Naive thymus-derived CD4-positive, alpha-beta T cell (primary cell): ENCODE measurements around the gene COL1A1. TPM values are rescaled to one million over a fixed set of nuclear protein-coding genes. Genes with fewer than 3 reads are reported as not detected.
A peak's percentile ranks its signal among the peaks of the same experiment; 100 is the strongest.

Experiments used
- ATAC-seq: fragments of 150-1000 bp; cut with Tn5 transposase; 2 replicates; pipeline ENCODE4 v1.10.0; 2021; ENCODE audit warnings: mild to moderate bottlenecking, moderate library complexity
- CTCF ChIA-PET: fragments of 350-600 bp; sonication (Branson Sonifier 250); formaldehyde crosslinking; loops from one replicate; lab custom pipeline; 2021; ENCODE audit warnings: antibody characterized with exemption; lab: Charles Lee
- POLR2A ChIA-PET: fragments of 350-600 bp; sonication (Branson Sonifier 250); formaldehyde crosslinking; loops from one replicate; lab custom pipeline; 2021; ENCODE audit warnings: antibody characterized with exemption, inconsistent platforms; lab: Charles Lee
- DNase-seq, 9 donors: peaks; one replicate each; pipeline versions ENCODE4 v3.0.0 to v3.0.0-alpha.2; 2020 to 2022; ENCODE audit warnings: mixed read lengths in 1 of 9
- H3K27ac ChIP-seq: one replicate; pipeline ENCODE4 v1.7.0; 2013; ENCODE audit warnings: mild to moderate bottlenecking, low read depth, low read length, moderate library complexity
- H3K27me3 ChIP-seq, 2 donors: one replicate each; pipeline ENCODE4 v1.7.0; 2013; ENCODE audit warnings: low read length in 2 of 2, mild to moderate bottlenecking in 2 of 2, moderate library complexity in 2 of 2; ENCODE audit not compliant: control insufficient read depth in 2 of 2, insufficient read depth in 2 of 2
- H3K36me3 ChIP-seq, 3 experiments: 1 replicate in 2 of 3; 2 replicates in 1 of 3; pipeline ENCODE4 v1.7.0; 2013; ENCODE audit warnings: low read length in 3 of 3, mild to moderate bottlenecking in 3 of 3, moderate library complexity in 1 of 3; ENCODE audit not compliant: insufficient read depth in 3 of 3, control insufficient read depth in 2 of 3
- H3K4me1 ChIP-seq, 2 donors: one replicate each; pipeline ENCODE4 v1.7.0; 2013; ENCODE audit warnings: low read length in 2 of 2, mild to moderate bottlenecking in 2 of 2, moderate library complexity in 1 of 2; ENCODE audit not compliant: control insufficient read depth in 2 of 2, insufficient read depth in 2 of 2
- H3K4me3 ChIP-seq: 2 replicates; pipeline ENCODE4 v1.7.0; 2013; ENCODE audit warnings: mild to moderate bottlenecking, low read length
- H3K9me3 ChIP-seq, 3 experiments: 1 replicate in 2 of 3; 2 replicates in 1 of 3; pipeline ENCODE4 v1.7.0; 2013; ENCODE audit warnings: low read length in 3 of 3; ENCODE audit not compliant: control insufficient read depth in 2 of 3
- H3K27ac Mint-ChIP-seq, 9 donors: one replicate each; pipeline ENCODE4 v1.8.0; 2020 to 2022; ENCODE audit warnings: mixed read lengths in 9 of 9, mild to moderate bottlenecking in 8 of 9, moderate library complexity in 5 of 9, inconsistent platforms in 2 of 9
- H3K27me3 Mint-ChIP-seq, 5 donors: one replicate each; pipeline ENCODE4 v1.8.0; 2021 to 2022; ENCODE audit warnings: mixed read lengths in 5 of 5, mild to moderate bottlenecking in 1 of 5
- H3K36me3 Mint-ChIP-seq, 5 donors: one replicate each; pipeline ENCODE4 v1.8.0; 2020 to 2022; ENCODE audit warnings: mixed read lengths in 5 of 5, mild to moderate bottlenecking in 3 of 5, inconsistent platforms in 1 of 5
- H3K4me1 Mint-ChIP-seq, 7 donors: one replicate each; pipeline ENCODE4 v1.8.0; 2020 to 2022; ENCODE audit warnings: mixed read lengths in 7 of 7, mild to moderate bottlenecking in 3 of 7, inconsistent platforms in 1 of 7
- H3K4me3 Mint-ChIP-seq, 10 donors: one replicate each; pipeline ENCODE4 v1.8.0; 2020 to 2022; ENCODE audit warnings: mild to moderate bottlenecking in 10 of 10, mixed read lengths in 10 of 10, moderate library complexity in 6 of 10, inconsistent platforms in 2 of 10
- H3K9me3 Mint-ChIP-seq, 11 donors: one replicate each; pipeline ENCODE4 v1.8.0; 2020 to 2022; ENCODE audit warnings: mixed read lengths in 11 of 11, mild to moderate bottlenecking in 4 of 11, inconsistent platforms in 1 of 11, moderate library complexity in 1 of 11
- intact Hi-C, 2 donors: fragments of 100-400 bp; cut with micrococcal nuclease; formaldehyde crosslinking; loops; one replicate each; pipeline ENCODE4 v1.15.1; 2023
- polyA plus RNA-seq, 2 donors: library from polyadenylated mRNA; unstranded; fragments of 300-500 nt; fragmentation: Illumina TruSeq; gene quantifications; one replicate each; pipeline ENCODE4 v1.2.3, GENCODE V29; 2021
- total RNA-seq, 6 experiments: library from RNA in 5 of 6; stranded (reverse) in 5 of 6; gene quantifications; 1 replicate in 5 of 6; 2 replicates in 1 of 6; pipeline ENCODE4 v1.2.3 and lab custom pipeline; 2021 to 2026

COL1A1 gene
- total and polyA plus RNA-seq, 7 experiments from 2014 or later, result 0.36 to 12.6 (median 1.2) TPM; not detected in 2

DNA sequence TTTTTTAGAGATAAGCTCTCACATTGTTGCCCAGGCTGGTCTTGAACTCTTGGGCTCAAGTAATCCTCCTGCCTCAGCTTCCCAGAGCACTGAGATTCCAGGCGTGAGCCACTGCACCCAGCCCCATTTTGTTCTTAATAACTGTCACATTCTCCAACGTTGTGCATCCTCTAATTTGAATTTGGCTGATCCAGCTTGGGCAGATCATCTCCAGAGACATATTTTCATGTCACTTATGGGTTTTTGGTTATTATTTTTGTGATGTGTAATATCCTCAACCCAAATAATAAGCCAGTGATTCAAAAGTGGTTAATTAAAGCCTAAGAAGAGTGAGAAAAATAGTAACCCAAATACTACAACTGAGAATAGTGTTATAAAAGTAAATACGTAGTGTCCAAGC lies 16.2 kb upstream of the COL1A1 start:
- H3K27ac ChIP-seq, result no peak overlapping the region
- Mint-ChIP-seq H3K9me3 (peaks cover 0 to 2% (median 0%) of the 10 kb centered on the region in 11 donors), H3K27me3 (peaks cover 0 to 40% (median 0%) of the 10 kb centered on the region in 5 donors), H3K27ac (no peak overlapping the region), H3K4me1 (peaks cover 4 to 16% (median 6%) of the 10 kb centered on the region in 7 donors), H3K4me3 (no peak overlapping the region), H3K36me3 (no peaks in the 10 kb centered on the region)
- ChIA-PET CTCF (interaction anchor here (0.7 to 1.5 kb wide), 2 partner anchors 16 to 17 kb away, joined by 3 to 4 read pairs; partner anchors contain the start of gene COL1A1), POLR2A (no interaction called here)
- H3K4me3 ChIP-seq, result no peak overlapping the region
- H3K4me1 ChIP-seq, result peaks cover 0 to 4% of the 10 kb centered on the region in 2 donors
- ATAC-seq (no peak), DNase-seq (no peak)
- H3K27me3 ChIP-seq, result no peaks in the 10 kb centered on the region
- H3K36me3 ChIP-seq, result no peaks in the 10 kb centered on the region
- H3K9me3 ChIP-seq, result no peaks in the 10 kb centered on the region
- intact Hi-C loops, result loop anchor here in 1 of 2 donors (5.0 kb wide), 1 partner anchor 50 kb away; no protein-coding TSS in a partner anchor

DNA sequence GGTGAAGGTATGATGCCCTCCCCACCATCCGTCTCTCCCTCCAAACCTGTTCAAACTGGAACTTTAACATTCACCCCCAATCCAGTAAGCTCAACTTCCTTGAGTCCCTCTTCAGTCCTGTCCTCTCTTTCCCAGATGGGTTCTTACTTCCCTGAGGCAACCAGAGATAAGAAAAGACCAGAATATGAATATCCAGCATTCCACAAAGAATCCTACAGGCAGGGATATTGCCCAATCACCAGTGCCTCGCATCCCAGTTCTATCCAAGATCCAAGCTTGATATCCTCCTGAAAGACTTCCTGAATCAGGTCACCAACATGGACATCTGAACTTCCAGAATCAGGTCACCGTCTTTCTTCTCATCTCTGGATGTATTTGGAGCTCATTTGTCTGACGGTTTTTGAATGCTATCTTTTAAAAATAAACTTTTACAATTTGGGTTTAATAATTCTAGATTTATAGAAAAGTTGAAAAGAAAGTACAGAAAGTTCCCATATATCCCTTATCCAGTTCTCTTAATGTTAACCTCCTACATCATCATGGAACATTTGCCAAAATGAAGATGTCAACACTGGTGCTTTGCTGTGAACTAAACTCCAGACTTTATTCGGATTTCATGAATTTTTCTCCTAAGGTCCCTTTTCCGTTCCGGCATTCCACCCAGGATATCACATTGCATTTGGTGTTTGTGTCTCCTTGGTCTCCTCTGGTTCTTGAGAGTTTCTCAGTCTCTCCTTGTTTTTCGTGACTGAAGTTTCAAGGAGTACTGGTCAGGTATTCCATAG lies 13.7 kb upstream of the COL1A1 start:
- peak overlapping the region in 1 of 9 donors; percentile 26 for H3K27ac Mint-ChIP-seq
- no peak overlapping the region for H3K4me3 Mint-ChIP-seq
- CTCF ChIA-PET, result interaction anchor here (0.8 to 6.3 kb wide), 2 partner anchors 14 to 92 kb away, joined by 3 to 39 read pairs; partner anchors contain the start of gene COL1A1

GRCh38 chr17:50213026-50214022 lies 11.9 kb upstream of the COL1A1 start:
- no peaks in the 10 kb centered on the region for H3K36me3 ChIP-seq
- H3K27ac Mint-ChIP-seq, result peak overlapping the region in 2 of 9 donors; percentile 56 to 79
- H3K4me1 ChIP-seq, result peaks cover 0 to 4% of the 10 kb centered on the region in 2 donors
- H3K27me3 Mint-ChIP-seq, result peaks cover 0 to 59% (median 14%) of the 10 kb centered on the region in 5 donors
- no peak overlapping the region for H3K4me3 ChIP-seq
- no peak overlapping the region for H3K27ac ChIP-seq
- H3K9me3 Mint-ChIP-seq, result peaks cover 0 to 2% (median 0%) of the 10 kb centered on the region in 11 donors
- no peaks in the 10 kb centered on the region for H3K9me3 ChIP-seq
- ATAC-seq (peak; percentile 89), DNase-seq (peak in 3 of 9 donors; percentile 14 to 85 (median 42))
- H3K27me3 ChIP-seq, result peaks cover 0 to 6% of the 10 kb centered on the region in 2 donors
- POLR2A ChIA-PET, result interaction anchor here (1.2 to 2.2 kb wide), 2 partner anchors 55 to 61 kb away, joined by 3 to 6 read pairs; partner anchors contain the start of gene TMEM92
- no peaks in the 10 kb centered on the region for H3K36me3 Mint-ChIP-seq
- CTCF ChIA-PET, result interaction anchor here (0.5 to 6.3 kb wide), 9 partner anchors 9 to 207 kb away, joined by 3 to 39 read pairs (median 3); partner anchors contain the start of gene COL1A1
- peak overlapping the region in 2 of 10 donors; percentile 14 to 45 for H3K4me3 Mint-ChIP-seq
- peaks cover 0 to 10% (median 5%) of the 10 kb centered on the region in 7 donors for H3K4me1 Mint-ChIP-seq
- intact Hi-C loops, result no loop called here

More for the DNA sequence above, 13.7 kb upstream of the COL1A1 start:
- Mint-ChIP-seq H3K9me3 (peaks cover 0 to 2% (median 0%) of the 10 kb centered on the region in 11 donors), H3K36me3 (no peaks in the 10 kb centered on the region), H3K4me1 (peaks cover 0 to 10% (median 5%) of the 10 kb centered on the region in 7 donors), H3K27me3 (peaks cover 0 to 53% (median 4%) of the 10 kb centered on the region in 5 donors)
- H3K27me3 ChIP-seq, result peaks cover 0 to 6% of the 10 kb centered on the region in 2 donors
- H3K4me1 ChIP-seq, result peaks cover 0 to 4% of the 10 kb centered on the region in 2 donors
- ATAC-seq, result no peak
- no peak overlapping the region for H3K27ac ChIP-seq
- no peaks in the 10 kb centered on the region for H3K36me3 ChIP-seq
- intact Hi-C loops, result loop anchor here in 1 of 2 donors (5.0 kb wide), 1 partner anchor 52 kb away; no protein-coding TSS in a partner anchor
- no peak overlapping the region for H3K4me3 ChIP-seq
- DNase-seq, result no peak
- POLR2A ChIA-PET, result interaction anchor here (0.5 to 0.6 kb wide), 2 partner anchors 11 to 72 kb away, joined by 4 to 5 read pairs; no protein-coding TSS in a partner anchor
- no peaks in the 10 kb centered on the region for H3K9me3 ChIP-seq

DNA sequence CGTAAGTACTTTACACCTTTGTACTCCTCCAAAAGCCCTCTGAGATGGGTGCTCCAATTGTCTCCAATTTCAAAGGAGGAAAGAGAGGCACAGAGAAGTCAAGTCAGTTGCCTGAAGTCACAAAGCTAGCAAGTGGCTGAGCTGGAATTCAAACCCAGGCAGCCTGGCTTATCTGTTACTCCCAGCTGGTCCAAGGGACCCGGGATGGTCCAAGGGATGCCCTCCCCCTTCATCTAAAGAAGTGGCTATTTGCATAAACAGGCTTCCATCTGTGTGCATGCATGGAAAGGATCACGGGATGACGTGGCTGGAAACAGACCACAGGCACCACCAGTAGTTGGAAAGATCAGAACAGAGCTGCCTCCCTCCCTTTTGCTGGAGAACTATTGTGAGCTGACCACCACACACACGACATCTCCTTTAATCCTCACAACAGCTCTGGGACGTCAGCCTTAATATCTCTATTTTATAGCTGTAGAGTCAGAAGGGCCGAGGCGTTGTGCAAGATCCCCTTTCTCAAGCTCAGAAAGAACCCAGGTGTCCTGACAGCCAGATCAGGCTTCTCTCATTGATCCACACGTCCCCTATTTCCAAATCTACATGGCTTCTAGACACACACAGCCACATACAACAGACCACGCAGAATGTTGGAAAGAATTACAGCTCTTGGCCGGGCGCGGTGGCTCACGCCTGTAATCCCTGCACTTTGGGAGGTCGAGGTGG lies 10.9 kb upstream of the COL1A1 start:
- Mint-ChIP-seq H3K9me3 (peaks cover 0 to 3% (median 0%) of the 10 kb centered on the region in 11 donors), H3K27me3 (peaks cover 10 to 58% (median 21%) of the 10 kb centered on the region in 5 donors), H3K4me1 (peaks cover 0 to 10% (median 5%) of the 10 kb centered on the region in 7 donors), H3K4me3 (peak overlapping the region in 1 of 10 donors; percentile 14), H3K36me3 (no peaks in the 10 kb centered on the region), H3K27ac (peak overlapping the region in 1 of 9 donors; percentile 43)
- Histone ChIP-seq H3K27me3 (peaks cover 0 to 6% of the 10 kb centered on the region in 2 donors), H3K27ac (no peak overlapping the region), H3K36me3 (no peaks in the 10 kb centered on the region), H3K4me3 (no peak overlapping the region), H3K9me3 (no peaks in the 10 kb centered on the region), H3K4me1 (peaks cover 0 to 4% of the 10 kb centered on the region in 2 donors)
- ChIA-PET CTCF (interaction anchor here (0.7 to 6.3 kb wide), 6 partner anchors 8 to 85 kb away, joined by 3 to 39 read pairs (median 4); partner anchors contain the start of gene COL1A1), POLR2A (interaction anchor here (1.2 to 2.2 kb wide), 2 partner anchors 54 to 62 kb away, joined by 3 to 6 read pairs; partner anchors contain the start of gene TMEM92)
- intact Hi-C loops, result no loop called here
- peak in 1 of 9 donors; percentile 10 for DNase-seq
- ATAC-seq, result no peak

DNA sequence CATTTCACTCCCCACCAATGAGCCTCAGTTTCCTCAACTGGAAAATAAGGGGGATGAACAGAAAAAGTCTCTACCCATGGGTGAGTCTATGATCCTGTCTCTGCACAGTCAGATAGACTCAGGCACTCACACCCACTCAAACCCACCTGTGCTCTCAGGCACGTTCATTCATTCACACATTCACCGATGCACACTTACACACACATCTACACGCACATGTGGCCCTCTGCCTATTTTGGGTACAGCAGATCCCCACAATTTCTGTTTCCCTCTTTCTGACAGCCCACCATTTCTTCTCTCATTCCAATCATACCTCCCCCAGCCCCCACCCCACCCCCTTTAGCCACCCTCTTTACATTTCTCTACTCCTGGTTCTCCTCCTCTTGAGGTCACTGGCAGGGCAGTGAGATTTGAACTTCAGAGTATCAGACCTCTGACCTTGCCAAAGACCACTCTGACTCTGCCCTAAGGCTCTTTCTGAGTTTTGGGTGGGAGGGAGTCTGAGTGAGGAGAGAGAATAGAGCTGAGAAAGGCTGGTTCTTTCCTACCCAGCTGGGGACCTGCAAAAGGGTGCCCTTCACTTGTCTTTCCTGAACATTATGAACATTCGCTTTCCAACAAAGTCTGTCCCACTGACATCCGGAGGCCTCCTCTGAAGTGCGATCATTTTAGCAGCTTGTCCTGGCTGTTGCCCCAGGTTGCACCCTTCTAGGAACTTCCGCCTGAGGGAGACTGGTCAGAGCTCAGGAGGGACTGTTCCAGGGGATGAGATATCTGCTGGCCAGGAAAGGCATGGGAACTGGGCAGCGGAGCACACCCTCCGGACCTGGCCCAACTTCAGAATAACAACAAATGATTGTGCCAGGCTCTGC lies 10.1 kb upstream of the COL1A1 start:
- POLR2A ChIA-PET, result interaction anchor here (1.2 to 2.2 kb wide), 2 partner anchors 54 to 63 kb away, joined by 3 to 6 read pairs; partner anchors contain the start of gene TMEM92
- H3K4me1 Mint-ChIP-seq, result peaks cover 4 to 14% (median 10%) of the 10 kb centered on the region in 7 donors

More for the DNA sequence above, 10.1 kb upstream of the COL1A1 start:
- peaks cover 0 to 3% (median 0%) of the 10 kb centered on the region in 11 donors for H3K9me3 Mint-ChIP-seq
- no peak overlapping the region for H3K4me3 Mint-ChIP-seq
- Histone ChIP-seq H3K27ac (no peak overlapping the region), H3K4me3 (no peak overlapping the region), H3K9me3 (no peaks in the 10 kb centered on the region), H3K36me3 (no peaks in the 10 kb centered on the region), H3K4me1 (peaks cover 0 to 4% of the 10 kb centered on the region in 2 donors), H3K27me3 (peaks cover 0 to 6% of the 10 kb centered on the region in 2 donors)
- DNase-seq (peak in 1 of 9 donors; percentile 10), ATAC-seq (no peak)
- peak overlapping the region in 1 of 9 donors; percentile 76 for H3K27ac Mint-ChIP-seq
- intact Hi-C loops, result no loop called here
- peaks cover 18 to 59% (median 26%) of the 10 kb centered on the region in 5 donors for H3K27me3 Mint-ChIP-seq
- H3K36me3 Mint-ChIP-seq, result no peaks in the 10 kb centered on the region
- CTCF ChIA-PET, result interaction anchor here (0.7 to 6.3 kb wide), 2 partner anchors 10 kb away, joined by 3 to 39 read pairs; partner anchors contain the start of gene COL1A1
